GM08714 (cell line): ENCODE results near the gene COX8C.

ENCODE experiments used
- H3K4me3 ChIP-seq: fragments of 200-500 bp; sonication (Bioruptor generic); 2 replicates; pipeline ENCODE4 v1.5.1; 2014; ENCODE audit warnings: mild to moderate bottlenecking, low read length, inconsistent platforms
- ZNF274 ChIP-seq: IDR thresholded peaks from 2 replicates; pipeline ENCODE4 v1.6.1; 2012; ENCODE audit warnings: mild to moderate bottlenecking, low read depth, low read length

COX8C gene, protein sequence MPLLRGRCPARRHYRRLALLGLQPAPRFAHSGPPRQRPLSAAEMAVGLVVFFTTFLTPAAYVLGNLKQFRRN

DNA sequence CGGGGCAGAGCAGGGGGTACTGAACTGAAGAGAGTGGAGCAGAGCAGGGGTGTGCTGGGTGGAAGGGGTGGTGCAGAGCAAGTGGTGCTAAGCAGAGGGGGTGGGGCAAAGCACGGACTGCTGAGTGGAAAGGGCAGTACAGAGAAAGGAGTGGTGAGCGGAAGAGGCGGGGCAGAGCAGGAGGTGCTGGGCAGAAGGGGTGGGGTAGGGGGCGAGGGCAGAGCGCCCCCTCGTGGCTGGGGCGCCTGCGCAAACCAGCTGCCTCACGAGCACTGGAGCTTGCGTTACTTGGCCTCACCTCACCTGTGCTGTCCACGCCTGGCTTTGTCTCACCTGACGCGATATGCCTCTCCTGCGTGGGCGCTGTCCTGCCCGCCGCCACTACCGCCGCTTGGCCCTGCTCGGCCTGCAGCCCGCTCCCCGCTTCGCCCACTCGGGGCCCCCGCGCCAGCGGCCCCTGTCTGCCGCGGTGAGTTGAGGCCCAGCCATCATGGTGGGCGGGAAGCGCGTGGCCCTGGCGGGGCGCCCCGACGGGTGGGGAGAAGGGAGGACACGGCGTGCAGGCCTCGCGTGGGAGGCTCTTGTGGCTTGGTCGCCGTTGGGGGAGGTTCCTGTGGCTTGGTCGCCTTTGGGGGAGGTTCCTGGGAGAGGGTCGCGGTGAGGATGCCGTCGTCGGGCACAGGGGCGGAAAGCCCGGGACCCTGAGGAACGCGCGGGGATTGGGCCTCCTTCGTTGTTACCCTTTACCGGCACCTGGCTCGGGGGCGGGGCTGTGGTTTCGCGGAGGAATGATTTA, at the start of gene COX8C:
COX8C (plus strand) TSS at position 257 of the 796 bp plus-strand sequence; CDS start at position 344, 87 bp downstream.
- TF ChIP-seq ZNF274, result no peak
- H3K4me3 ChIP-seq, result no peak within 1 kb of the TSS

GRCh38 chr14:93299416-93299815, 47.6 kb upstream of the COX8C start:
- TF ChIP-seq ZNF274, result no peak

DNA sequence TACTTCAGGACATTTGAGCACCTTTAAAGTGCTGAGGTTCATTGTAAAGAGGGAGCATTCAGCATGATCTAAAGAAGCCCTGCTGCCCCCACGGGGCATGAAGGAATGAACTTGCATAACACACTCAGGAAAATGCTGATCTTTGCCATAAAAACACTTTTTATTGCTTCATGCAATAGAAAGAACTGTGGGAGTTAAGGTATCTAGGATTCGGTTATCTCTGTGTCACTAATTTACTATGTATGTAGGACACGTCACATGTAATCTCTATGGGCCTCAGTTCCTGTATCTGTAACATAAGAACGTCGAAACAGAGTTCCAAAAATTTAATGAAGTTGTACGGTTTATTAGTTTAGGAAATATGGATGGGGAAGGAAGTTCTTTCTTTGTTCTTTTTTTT, 47.1 kb upstream of the COX8C start:
- H3K4me3 ChIP-seq, result no peak overlapping the region
- TF ChIP-seq ZNF274, result no peak

More at GRCh38 chr14:93299416-93299815, 47.6 kb upstream of the COX8C start:
- H3K4me3 ChIP-seq, result no peak overlapping the region

GRCh38 chr14:93301821-93302447, 45.0 kb upstream of the COX8C start:
- TF ChIP-seq ZNF274, result no peak
- no peak overlapping the region for H3K4me3 ChIP-seq

DNA sequence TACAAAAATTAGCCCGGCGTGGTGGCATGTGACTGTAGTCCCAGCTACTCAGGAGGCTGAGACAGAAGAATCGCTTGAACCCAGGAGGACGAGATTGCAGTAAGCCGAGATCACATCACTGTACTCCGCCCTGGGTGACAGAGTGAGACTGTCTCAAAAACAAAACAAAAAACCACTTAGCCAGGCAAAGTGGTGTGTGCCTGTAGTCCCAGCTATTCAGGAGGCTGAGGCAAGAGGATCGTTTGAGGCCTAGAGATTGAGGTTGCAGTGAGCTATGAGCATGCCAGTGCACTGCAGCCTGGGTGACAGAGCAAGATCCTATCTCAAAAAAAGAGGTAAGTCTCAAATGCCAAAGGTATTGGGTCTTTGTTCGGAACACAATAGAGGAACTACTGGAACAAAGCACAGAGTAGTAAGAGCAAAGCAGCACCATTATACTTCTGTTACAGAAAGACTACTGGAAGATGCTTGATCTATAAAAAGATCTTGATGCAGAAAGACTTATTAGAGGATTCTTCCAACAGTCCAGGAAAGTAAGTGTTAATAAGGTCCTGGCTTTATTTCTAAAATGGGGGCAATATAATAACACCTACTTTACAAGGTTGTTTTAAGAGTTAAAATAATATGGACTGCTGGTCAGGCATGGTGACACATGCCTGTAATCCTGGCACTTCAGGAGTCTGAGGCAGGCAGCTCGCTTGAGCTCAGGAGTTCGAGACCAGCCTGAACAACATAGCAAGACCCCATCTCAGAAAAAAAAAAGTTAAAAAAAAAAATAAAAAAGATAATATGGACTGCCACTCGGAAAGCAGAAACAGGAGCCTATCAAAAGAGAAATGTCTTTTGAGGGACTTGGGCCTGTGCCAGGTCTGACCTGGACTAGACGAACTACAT, 44.0 kb upstream of the COX8C start:
- no peak overlapping the region for H3K4me3 ChIP-seq
- no peak for TF ChIP-seq ZNF274

DNA sequence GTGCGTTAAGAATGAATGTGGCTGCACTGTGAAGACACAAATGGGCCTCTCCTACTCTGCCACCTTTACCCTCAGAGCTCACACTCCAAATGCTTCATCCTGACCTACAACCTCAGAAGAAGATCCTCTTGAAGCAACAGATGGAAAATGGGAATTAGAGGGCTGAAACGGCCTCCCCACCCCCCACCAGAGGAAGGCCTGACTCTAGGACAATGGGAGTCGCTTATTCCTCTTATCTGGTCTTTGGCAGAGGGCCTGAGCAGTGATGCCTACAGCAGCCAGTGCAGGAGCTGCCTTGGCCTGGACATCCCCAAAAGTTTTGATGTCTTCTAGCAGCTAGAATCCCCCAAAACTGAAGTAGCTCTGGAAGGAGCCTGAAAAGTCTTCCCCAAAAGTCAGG, 43.3 kb upstream of the COX8C start:
- no peak for TF ChIP-seq ZNF274
- no peak overlapping the region for H3K4me3 ChIP-seq

DNA sequence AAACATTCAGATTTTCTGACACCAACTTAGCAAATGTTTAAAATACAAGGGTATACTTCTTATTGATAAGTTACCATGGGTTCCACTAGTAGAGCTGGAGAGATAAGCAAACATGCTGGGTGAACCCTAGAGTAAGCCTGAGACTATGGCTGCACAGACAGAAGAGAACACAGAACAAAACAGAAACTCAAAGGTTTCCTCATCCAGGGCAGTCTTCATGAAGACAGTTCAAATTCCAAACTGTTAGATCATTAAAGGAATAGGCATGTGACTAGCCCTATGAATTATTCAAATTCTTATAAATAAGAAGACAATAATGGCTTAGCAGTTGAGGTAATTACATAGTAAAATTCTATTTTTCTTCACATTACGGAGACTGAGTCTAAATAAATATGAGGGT, 42.2 kb upstream of the COX8C start:
- H3K4me3 ChIP-seq, result no peak overlapping the region
- no peak for TF ChIP-seq ZNF274

DNA sequence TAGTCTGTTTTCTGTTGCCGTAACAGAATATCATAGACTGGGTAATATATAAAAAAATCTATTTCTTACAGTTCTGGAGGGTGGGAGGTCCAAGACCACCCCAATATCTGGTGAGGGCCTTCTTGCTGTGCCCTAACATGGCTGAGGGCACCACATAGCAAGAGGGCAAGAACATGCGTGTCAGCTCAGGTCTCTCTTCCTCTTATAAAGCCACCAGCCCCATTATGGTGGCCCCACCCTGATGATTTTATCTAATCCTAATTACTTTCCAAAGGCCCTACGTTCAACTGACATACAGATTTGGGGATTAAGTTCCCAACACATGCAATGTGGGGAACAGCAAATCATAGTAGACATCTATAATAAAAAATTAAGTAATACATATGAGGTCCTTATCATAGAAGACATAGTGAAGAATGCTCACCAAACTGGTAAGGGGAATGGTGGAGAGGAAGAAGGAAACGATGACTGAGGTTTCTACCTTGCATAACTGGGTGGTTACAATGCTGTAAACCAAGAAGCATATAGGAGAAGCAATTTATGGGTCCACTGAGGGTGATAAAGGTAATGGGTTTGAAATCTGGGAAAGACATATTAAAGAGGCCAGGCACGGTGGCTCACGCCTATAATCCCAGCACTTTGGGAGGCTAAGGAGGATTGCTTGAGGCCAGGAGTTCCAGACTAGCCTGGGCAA, 41.1 kb upstream of the COX8C start:
- no peak overlapping the region for H3K4me3 ChIP-seq
- no peak for TF ChIP-seq ZNF274

DNA sequence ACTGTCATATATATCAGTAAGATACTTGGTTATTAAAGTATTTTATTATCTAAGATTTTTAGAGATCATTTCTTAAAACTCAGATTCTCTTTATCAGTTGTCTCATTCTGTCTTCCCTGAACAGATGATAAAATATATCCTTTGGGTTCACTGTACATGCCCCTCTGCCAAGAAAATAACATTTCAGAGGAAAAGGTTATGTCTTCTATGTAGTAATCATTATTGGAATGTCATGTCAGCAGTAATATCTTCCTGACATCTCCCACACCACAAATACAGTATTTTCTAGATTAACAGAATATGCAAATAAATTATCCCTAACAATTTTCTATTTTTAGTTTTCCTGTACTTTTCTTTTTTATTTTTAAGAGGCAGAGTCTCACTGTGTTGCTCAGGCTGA, 40.2 kb upstream of the COX8C start:
- no peak for TF ChIP-seq ZNF274
- no peak overlapping the region for H3K4me3 ChIP-seq

- no peak for TF ChIP-seq ZNF274
- H3K4me3 ChIP-seq, result no peak overlapping the region
Observed at GRCh38 chr14:93308686-93309345, 38.2 kb upstream of the COX8C start.

DNA sequence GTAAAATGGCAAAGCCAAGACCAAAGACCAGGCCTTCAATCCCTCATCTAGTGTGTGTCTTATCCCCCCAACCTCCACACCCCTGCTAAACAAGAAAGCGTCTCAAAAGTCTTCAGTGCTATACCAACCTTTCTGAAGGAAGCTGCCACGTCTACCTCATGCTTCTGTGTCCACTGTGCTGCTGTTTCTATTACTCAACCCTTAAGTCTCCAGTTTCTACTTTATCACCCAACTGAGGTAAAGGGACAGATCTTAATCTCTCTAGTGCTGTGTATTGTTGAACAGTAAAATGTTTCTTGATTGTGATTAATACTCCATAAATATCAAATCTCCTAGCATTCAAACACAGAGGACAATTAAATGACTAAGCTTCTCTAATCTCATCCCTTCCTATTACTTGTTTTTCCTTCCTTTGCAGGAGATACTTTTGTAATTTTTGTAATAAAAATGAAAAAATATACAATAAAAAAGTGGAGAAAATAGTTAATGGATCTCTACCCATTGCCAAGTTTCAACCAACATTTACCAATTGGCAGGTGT, 37.5 kb upstream of the COX8C start:
- no peak overlapping the region for H3K4me3 ChIP-seq
- no peak for TF ChIP-seq ZNF274

GRCh38 chr14:93311082-93311481, 35.9 kb upstream of the COX8C start:
- TF ChIP-seq ZNF274, result no peak
- H3K4me3 ChIP-seq, result no peak overlapping the region

DNA sequence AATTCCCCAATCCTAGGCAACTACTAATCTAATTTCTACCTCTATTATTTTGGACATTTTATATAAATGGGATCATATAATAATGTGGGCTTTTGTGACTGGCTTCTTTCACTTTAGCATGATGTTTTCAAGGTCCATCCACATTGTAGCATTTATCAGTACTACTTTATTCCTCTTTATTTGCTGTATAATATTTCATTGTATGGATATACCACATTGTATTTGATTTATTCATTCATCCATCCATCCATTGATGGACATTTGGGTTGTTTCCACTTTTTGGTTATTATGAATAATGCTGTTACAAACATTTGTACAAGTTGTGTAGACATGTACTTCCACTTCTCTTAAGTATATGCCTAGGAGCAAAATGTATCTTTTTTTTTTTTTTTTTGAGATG, 31.4 kb upstream of the COX8C start:
- TF ChIP-seq ZNF274, result no peak
- no peak overlapping the region for H3K4me3 ChIP-seq

- H3K4me3 ChIP-seq, result no peak overlapping the region
Observed at GRCh38 chr14:93316716-93317115, 30.3 kb upstream of the COX8C start.

More at GRCh38 chr14:93316716-93317115, 30.3 kb upstream of the COX8C start:
- TF ChIP-seq ZNF274, result no peak
